Raji (cell line): ENCODE measurements around the gene TUSC7.

ENCODE experiments used
- POLR2A ChIP-seq: IDR thresholded peaks from 2 replicates; pipeline ENCODE4 v1.6.1; 2011; ENCODE audit warnings: low read depth, low read length, control low read depth; ENCODE audit not compliant: insufficient read depth

The TUSC7 gene

DNA sequence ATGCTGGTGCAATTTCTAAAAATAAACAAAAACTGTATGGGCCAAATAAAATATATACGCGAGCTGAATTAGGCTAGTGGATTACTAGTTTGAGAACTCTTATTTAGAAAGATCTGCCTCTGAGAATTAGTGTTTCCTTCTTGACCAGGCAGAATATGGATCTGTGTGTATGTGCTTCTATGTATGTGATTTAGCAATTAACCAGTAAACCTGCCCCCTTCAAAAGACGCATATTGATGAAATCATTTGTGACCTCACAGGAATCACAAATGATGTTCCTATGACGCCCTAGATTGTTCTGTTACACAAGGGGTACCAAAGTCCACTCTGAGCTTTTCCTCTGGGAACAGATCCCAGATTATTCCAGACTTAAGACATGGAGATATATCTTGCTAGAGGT, at the start of gene TUSC7:
Gene TUSC7 (plus strand): TSS at position 301 of the 400 bp plus-strand sequence.
- TF ChIP-seq POLR2A = no peak

- TF ChIP-seq POLR2A = no peak
These were observed 48.4 kb upstream of the TUSC7 start for GRCh38 chr3:116661196-116661595.

DNA sequence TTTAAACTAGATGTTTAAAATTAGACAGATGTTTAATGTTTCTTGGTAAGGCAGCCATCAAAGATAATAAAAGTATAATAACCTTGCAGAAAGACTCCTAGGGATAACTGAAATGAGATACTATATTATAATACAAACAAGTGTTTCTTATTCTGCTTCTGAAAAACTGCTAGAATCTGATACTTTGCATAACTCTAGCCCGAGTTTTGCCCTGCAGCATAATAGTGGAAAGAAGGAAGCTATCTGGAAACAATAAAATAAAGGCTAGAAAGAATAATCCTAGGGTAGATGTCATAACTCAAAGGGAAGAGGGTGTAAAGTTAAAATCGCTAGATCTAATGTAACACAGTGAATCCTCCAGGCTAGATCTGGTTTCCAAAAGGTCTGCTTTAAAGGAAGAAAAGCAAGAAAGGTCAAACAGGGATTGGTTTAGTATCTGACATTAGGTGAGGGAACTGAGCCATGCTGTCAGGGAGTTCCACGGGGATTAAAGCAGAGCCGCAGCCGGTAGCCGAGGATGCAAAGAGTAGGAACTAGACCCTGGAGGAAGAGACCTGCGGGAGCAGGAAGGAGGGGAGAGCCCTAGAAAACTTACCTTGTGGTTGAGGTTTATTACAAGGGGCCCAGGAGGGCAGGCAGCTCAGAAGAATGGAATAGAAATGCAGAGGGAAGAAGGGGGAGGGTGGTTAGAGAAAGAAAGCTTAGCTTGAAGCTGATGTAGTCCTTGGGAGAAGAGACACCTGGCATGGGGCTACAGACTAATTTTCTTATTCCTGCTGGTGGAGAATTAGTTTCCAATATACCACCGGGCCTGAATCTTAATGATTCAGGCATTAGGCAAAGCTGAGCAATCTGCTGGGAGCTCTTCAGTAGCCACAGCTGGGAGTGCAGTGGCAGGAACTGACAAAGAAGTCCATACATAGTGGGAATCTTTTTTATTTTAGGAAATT, 46.1 kb upstream of the TUSC7 start:
- no peak for TF ChIP-seq POLR2A

DNA sequence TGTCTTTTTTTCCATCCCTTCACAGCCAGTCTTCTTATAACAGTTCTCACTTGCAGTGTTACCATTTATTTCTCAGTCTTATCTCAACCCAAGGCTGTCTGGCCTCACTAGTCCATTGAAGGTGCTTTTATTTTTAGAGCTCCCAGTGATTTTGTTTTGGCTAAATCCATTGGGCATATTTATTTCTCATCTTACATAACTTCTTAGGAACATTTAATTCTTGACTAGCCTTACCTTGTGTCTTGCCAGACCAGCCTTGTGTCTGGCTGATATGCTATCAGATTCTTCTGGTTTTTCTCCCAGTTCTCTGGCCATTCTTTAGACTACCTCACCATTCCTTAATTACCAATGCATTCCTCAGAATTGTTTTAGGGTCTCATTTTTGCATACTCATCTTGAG, 42.3 kb upstream of the TUSC7 start:
- TF ChIP-seq POLR2A = no peak

DNA sequence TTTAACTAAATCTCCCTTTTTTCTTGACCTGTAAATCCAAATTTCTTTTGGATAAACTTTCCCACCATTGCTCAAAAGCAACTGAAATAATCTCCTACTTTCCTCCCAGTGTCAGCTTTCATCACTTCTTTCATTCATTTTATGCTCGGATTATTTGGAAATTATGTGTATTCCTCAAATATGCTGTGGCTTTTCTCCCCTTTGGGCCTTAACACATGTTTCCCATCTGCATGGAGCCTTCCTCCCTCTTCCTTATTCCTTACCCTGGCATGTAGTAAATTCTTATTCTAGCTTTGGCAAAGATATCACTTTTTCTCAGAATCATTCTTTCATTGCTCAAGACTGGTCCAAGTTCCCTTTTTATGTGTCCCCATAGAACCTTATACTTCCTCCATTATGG, 41.8 kb upstream of the TUSC7 start:
- no peak for TF ChIP-seq POLR2A

GRCh38 chr3:116669576-116669975, 40.0 kb upstream of the TUSC7 start:
- no peak for TF ChIP-seq POLR2A

DNA sequence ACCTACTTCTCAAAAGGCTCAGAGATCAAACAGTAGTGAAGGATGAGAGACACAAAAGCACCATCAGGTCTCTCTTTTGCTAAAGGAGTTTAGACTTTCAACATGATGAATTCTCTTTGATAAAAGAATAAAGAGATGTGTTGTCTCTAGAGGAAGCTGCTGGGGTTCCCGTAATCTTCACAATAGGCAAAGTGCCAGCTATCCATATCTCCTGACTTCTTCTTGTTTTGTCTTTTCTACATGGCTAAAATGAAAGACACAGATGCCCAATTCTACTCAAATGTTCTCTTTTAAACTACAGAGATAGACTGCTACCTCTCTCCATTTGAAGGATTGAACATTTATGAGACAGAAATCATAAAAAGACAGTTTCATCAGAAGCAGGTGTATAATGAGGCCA, 38.4 kb upstream of the TUSC7 start:
- no peak for TF ChIP-seq POLR2A

DNA sequence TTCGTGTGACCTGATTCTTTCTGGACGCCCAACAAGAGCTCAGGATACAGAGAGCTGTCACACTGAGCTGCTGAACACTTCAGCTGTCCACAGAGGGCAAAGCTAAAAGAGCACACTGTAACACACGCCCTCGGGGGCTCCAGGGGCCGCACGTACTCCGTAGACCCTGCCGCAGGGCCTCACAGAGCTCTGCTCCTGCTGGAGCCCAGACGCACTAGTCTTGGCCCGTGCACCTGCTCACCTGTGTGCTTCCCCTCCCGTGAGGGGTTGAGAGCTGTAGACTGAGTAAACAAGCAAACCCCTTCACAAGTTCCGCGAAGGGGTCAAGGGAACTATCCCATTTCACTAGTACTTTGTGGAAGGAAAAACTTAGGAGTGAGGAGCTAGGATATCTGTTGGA, 30.7 kb upstream of the TUSC7 start:
- TF ChIP-seq POLR2A = no peak

- TF ChIP-seq POLR2A = no peak
These were observed 18.5 kb upstream of the TUSC7 start for GRCh38 chr3:116691041-116691440.

DNA sequence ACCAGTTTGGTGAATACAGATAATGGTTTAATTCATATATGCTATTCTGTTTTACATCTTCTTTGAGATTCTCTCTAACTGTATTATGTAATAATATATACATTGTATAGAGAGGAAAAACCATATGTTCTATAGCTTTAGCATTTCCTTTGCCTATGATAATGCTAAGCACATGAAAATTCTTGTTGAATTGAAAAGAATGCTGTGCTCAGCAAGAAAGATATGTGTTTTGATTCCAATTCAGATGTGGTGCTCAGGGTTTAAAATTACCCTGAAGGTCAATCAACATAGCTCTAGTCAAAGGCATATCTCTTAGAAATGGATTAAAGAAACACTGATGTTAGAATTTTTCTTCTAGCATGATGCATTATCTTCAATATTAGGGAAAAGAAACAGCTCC, 8.5 kb upstream of the TUSC7 start:
- no peak for TF ChIP-seq POLR2A

DNA sequence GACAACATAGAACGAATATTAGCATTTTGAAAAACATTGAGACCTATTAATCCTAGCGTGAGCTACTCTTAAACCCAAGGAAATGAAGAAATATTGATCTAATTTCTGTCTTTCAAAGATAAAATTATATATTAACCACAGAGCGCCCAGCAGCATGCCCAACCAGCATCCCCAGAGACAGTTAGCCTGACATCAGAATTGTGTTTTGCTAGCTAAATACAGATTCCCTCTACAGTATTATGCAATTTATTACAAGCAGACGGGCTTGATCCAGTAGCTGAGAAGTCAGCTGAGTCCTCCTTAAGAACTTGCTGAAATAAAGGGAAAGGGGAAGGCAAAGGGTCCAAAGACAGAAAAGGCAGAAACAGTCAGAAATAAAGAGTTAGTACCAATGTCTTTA, 7.2 kb upstream of the TUSC7 start:
- TF ChIP-seq POLR2A = no peak

GRCh38 chr3:116707531-116707930, 2.0 kb upstream of the TUSC7 start:
- no peak for TF ChIP-seq POLR2A

DNA sequence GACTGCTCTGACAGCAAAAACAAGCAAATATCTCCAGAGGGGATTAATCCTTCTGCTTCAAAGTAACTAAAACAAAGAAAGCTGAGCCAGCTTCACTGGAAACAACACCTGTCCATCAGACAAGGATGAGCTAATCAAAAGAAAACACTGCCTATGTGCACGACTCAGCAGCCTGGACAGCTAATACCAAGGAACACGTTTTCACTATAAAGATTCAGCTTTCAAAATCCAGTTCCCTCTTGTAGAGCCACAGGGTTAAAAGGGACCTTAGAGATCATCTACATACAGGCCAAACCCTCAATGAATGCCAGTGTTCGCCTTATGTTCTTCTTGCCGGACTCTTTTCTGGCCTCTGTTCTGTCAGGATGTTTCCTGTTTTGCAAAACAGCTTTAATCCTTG, 6.9 kb downstream of the TUSC7 start:
- TF ChIP-seq POLR2A = no peak

DNA sequence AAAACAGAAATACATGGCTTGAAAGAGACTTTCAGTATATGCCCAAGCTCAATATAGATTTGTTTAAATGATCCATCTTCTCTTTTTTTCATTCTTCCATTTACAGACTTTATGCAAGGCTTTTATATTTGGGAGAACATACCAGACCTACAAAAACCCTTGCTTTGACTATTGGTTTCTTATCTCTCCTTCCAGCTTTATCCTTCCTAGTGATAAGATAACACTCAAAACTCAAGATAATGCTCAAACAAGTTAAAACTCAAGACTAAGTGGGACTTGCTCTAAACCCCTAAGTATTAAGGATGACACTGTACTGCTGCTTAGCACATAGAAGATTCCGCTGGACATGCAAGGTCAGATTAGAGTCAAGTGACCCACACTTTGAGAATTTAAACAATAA, 8.0 kb downstream of the TUSC7 start:
- no peak for TF ChIP-seq POLR2A

- no peak for TF ChIP-seq POLR2A
These were observed 18.9 kb downstream of the TUSC7 start for GRCh38 chr3:116728454-116728853.

DNA sequence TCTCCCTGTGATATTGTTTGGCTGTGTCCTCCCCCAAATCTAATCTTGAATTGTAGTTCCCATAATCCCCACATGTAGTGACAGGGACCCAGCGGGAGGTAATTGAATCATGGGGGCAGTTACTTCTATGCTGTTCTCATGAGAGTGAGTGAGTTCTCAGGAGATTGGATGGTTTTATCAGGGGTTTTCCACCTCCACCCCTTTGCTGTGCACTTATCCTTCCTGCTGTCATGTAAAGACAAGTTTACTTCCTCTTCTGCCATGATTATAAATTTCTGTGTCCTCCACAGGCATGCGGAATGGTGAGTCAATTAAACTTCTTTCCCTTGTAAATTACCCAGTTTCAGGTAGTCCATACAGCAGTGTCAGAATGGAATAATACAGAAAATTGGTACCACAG, 24.7 kb downstream of the TUSC7 start:
- no peak for TF ChIP-seq POLR2A

GRCh38 chr3:116739678-116740077, 30.1 kb downstream of the TUSC7 start:
- TF ChIP-seq POLR2A = no peak
